ENCODE results near the gene ZNF398.

Gene ZNF398

DNA sequence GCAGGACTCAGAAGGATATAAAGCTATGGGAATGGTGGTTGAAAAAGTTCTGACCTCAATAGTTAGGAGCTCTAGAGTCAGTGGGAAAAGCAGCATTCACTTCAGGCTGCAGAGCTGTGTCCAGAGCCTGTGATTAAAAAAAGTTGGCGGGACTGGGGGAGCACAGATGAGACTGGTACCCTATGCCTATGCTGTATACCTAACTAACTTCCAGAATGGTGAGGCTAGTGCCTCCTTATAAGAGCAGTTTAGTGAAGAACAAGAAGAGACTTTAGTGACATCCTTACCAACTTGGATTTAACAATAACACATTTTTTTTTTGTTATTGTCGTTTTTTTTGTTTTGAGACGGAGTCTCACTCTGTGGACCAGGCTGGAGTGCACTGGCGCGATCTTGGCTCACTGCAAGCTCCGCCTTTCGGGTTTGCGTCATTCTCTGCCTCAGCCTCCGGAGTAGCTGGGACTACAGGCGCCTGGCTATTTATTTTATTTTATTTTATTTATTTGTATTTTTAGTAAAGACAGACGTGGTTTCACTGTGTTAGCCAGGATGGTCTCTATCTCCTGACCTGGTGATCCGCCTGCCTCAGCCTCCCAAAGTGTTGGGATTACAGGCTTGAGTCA, 41.5 kb downstream of the ZNF398 start:
- DNase-seq (ENCODE audit: low read depth in 1 of 2, low spot score in 1 of 2) = no peak
- TF ChIP-seq SPI1 (IDR thresholded peaks at IDR 0.05; ENCODE audit: borderline replicate concordance, low read depth) (no peak), POLR2AphosphoS5 (IDR thresholded peaks at IDR 0.05; ENCODE audit: low read depth) (no peak), GABPA (IDR thresholded peaks at IDR 0.05; ENCODE audit: low read depth) (no peak)
- TF ChIP-seq, protein P1, sequence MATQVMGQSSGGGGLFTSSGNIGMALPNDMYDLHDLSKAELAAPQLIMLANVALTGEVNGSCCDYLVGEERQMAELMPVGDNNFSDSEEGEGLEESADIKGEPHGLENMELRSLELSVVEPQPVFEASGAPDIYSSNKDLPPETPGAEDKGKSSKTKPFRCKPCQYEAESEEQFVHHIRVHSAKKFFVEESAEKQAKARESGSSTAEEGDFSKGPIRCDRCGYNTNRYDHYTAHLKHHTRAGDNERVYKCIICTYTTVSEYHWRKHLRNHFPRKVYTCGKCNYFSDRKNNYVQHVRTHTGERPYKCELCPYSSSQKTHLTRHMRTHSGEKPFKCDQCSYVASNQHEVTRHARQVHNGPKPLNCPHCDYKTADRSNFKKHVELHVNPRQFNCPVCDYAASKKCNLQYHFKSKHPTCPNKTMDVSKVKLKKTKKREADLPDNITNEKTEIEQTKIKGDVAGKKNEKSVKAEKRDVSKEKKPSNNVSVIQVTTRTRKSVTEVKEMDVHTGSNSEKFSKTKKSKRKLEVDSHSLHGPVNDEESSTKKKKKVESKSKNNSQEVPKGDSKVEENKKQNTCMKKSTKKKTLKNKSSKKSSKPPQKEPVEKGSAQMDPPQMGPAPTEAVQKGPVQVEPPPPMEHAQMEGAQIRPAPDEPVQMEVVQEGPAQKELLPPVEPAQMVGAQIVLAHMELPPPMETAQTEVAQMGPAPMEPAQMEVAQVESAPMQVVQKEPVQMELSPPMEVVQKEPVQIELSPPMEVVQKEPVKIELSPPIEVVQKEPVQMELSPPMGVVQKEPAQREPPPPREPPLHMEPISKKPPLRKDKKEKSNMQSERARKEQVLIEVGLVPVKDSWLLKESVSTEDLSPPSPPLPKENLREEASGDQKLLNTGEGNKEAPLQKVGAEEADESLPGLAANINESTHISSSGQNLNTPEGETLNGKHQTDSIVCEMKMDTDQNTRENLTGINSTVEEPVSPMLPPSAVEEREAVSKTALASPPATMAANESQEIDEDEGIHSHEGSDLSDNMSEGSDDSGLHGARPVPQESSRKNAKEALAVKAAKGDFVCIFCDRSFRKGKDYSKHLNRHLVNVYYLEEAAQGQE (IDR thresholded peaks at IDR 0.05; ENCODE audit: insufficient replicate concordance, low read depth) = no peak
- TF ChIP-seq, protein P2, sequence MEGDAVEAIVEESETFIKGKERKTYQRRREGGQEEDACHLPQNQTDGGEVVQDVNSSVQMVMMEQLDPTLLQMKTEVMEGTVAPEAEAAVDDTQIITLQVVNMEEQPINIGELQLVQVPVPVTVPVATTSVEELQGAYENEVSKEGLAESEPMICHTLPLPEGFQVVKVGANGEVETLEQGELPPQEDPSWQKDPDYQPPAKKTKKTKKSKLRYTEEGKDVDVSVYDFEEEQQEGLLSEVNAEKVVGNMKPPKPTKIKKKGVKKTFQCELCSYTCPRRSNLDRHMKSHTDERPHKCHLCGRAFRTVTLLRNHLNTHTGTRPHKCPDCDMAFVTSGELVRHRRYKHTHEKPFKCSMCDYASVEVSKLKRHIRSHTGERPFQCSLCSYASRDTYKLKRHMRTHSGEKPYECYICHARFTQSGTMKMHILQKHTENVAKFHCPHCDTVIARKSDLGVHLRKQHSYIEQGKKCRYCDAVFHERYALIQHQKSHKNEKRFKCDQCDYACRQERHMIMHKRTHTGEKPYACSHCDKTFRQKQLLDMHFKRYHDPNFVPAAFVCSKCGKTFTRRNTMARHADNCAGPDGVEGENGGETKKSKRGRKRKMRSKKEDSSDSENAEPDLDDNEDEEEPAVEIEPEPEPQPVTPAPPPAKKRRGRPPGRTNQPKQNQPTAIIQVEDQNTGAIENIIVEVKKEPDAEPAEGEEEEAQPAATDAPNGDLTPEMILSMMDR (IDR thresholded peaks at IDR 0.05; ENCODE audit: insufficient read depth, low read length) = no peak
- H3K4me3 ChIP-seq (replicated peaks; ENCODE audit: insufficient read depth, low read length) = no peak overlapping the region
- no peak overlapping the region for H3K27ac ChIP-seq (replicated peaks)
- H3K27me3 ChIP-seq (ENCODE audit: insufficient read depth, poor library complexity, severe bottlenecking) = no peaks in the 10 kb centered on the region

DNA sequence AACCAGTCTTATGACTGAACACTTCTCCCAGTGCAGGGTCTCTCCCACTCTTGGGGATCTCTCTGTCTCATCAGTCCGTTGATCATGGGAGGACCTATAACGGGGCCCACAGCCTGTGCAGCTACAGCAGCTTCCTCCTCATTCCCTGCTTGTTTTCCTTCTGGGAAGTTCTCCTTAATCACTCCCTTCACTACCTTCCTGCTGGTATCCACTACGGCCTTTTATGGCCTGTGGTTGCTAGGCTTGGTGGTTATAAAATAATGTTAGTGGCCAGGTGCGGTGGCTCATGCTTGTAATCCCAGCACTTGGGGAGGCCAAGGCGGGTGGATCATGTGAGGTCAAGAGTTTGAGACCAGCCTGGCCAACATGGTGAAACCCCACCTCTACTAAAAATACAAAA, 44.6 kb downstream of the ZNF398 start:
- TF ChIP-seq SPI1 (IDR thresholded peaks at IDR 0.05; ENCODE audit: borderline replicate concordance, low read depth) = no peak
- TF ChIP-seq, protein P2 (IDR thresholded peaks at IDR 0.05; ENCODE audit: insufficient read depth, low read length) = no peak
- TF ChIP-seq, protein P1 (IDR thresholded peaks at IDR 0.05; ENCODE audit: insufficient replicate concordance, low read depth) = no peak
- no peak for TF ChIP-seq POLR2AphosphoS5 (IDR thresholded peaks at IDR 0.05; ENCODE audit: low read depth)
- TF ChIP-seq GABPA (IDR thresholded peaks at IDR 0.05; ENCODE audit: low read depth) = no peak
- Histone ChIP-seq H3K4me3 (replicated peaks; ENCODE audit: insufficient read depth, low read length) (no peak overlapping the region), H3K27me3 (ENCODE audit: insufficient read depth, poor library complexity, severe bottlenecking) (no peaks in the 10 kb centered on the region), H3K27ac (replicated peaks) (no peak overlapping the region)
- DNase-seq (ENCODE audit: low read depth in 1 of 2, low spot score in 1 of 2) = no peak

DNA sequence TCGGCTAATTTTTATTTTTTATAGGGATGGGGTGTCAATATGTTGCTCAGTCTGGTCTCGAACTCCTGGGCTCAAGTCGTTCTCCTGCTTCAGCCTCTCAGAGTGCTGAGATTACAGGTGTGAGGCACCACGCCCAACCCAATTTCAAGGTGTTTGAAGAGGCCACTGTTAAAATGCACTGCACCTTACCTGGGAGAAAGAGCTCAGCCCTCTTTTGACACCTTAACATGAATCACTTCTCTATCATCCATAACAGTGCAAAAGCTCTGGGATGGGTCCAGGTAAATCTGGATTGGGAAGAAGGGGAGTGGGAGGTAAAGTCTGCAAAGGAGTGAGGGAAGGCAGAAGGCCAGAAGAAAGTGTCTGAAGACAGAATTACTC, 47.5 kb downstream of the ZNF398 start:
- no peaks in the 10 kb centered on the region for H3K27me3 ChIP-seq (ENCODE audit: insufficient read depth, poor library complexity, severe bottlenecking)
- TF ChIP-seq GABPA (IDR thresholded peaks at IDR 0.05; ENCODE audit: low read depth) (no peak), SPI1 (IDR thresholded peaks at IDR 0.05; ENCODE audit: borderline replicate concordance, low read depth) (no peak)
- TF ChIP-seq, protein P1 (IDR thresholded peaks at IDR 0.05; ENCODE audit: insufficient replicate concordance, low read depth) = no peak
- H3K27ac ChIP-seq (replicated peaks) = no peak overlapping the region
- no peak for DNase-seq (ENCODE audit: low read depth in 1 of 2, low spot score in 1 of 2)
- H3K4me3 ChIP-seq (replicated peaks; ENCODE audit: insufficient read depth, low read length) = peak overlapping the region; percentile 69

Data from HL-60 (cell line).